ENCODE data around the gene RTN4RL1. TPM values are rescaled to one million over a fixed set of nuclear protein-coding genes. Genes with fewer than 3 reads are reported as not detected.

Gene RTN4RL1
- total RNA-seq, 2 donors from 2014 or later: 5.4 to 8.0 TPM

DNA sequence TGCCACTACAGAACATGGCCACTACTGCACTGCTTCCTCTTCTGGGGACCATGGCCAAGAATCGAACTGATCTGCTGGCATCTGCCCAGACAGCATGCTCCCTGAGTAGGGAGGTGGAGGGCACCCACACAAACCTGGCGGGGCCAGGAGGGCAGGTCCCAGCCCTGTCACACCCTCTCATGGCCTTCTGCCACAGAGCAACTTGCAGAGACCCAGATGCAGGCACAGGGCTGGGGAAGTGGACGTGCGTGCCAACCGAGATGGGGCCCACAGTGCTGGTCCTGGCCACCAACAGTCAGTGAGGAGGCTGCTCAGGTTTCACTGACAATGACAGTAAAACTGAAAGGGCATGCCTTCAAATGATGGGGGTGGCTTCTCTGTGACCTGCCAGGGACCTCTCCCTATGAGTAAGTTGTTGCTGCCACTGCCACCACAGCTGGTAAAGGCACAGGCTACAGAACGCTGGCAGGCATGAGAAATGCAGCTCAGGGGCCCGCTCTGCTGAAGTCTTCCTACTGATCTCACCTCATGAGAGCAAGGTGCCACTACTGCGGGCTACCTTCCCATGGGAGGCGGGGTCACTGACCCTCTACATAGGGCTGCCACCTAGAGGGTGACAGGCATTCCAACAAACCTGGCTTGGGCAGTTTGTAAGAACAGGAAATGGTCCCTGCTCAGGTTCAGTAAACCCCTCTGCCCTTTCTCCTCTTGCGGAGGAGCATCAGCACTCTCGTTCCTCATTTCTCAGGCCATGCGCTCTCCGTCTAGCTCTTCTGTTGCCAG, 45.3 kb upstream of the RTN4RL1 start:
- H3K4me1 ChIP-seq (ENCODE audit: control insufficient read depth in 1 of 2, low read depth in 2 of 2): peaks cover 0 to 32% of the 10 kb centered on the region in 2 donors
- ATAC-seq (ENCODE audit: insufficient number of reproducible peaks, low FRiP score, low read depth): no peak

DNA sequence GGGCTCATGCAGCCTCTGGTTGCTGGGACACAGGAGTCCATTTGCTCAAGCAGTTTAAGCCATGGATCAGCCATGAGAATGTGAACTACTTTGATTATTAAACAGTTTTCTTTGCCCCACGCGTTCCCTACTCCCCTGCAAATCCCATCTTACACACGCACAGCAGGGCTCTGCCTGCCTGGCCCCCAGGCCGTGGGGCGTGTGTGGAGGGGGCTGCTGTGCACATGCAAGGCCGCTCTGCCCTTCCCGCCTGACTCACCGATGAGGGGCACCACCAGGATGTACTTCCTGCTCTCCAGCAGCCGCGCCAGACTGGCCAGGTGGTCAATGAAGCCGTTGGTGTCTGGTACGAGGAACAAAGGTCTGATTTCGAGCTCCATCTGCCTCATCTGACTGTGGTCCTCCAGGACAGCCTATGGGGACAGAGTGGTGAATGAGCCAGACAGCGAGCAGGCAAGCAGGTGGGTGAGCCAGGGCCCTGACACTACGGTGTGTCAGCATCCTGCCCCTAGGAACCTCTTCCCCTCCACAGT, 43.5 kb upstream of the RTN4RL1 start:
- peaks cover 0 to 50% of the 10 kb centered on the region in 2 donors for H3K4me1 ChIP-seq (ENCODE audit: control insufficient read depth in 1 of 2, low read depth in 2 of 2)
- H3K4me3 ChIP-seq: no peak overlapping the region
- DNase-seq (ENCODE audit: low spot score) (no peak), ATAC-seq (ENCODE audit: insufficient number of reproducible peaks, low FRiP score, low read depth) (no peak)
- no peaks in the 10 kb centered on the region for H3K27me3 ChIP-seq (replicated peaks; ENCODE audit: insufficient read depth)
- peak overlapping the region; percentile 27 to 75 for H3K27ac ChIP-seq
- peaks cover 19% of the 10 kb centered on the region for H3K36me3 ChIP-seq
- TF ChIP-seq CTCF (IDR thresholded peaks at IDR 0.05): no peak
- no peaks in the 10 kb centered on the region for H3K9me3 ChIP-seq

More for the DNA sequence above, 45.3 kb upstream of the RTN4RL1 start:
- H3K27me3 ChIP-seq (replicated peaks; ENCODE audit: insufficient read depth): no peaks in the 10 kb centered on the region
- no peak for TF ChIP-seq CTCF (IDR thresholded peaks at IDR 0.05)
- no peaks in the 10 kb centered on the region for H3K9me3 ChIP-seq
- peak overlapping the region in 1 of 2 donors; percentile 10 for H3K27ac ChIP-seq
- peaks cover 11% of the 10 kb centered on the region for H3K36me3 ChIP-seq
- DNase-seq (ENCODE audit: low spot score): no peak
- H3K4me3 ChIP-seq: no peak overlapping the region

DNA sequence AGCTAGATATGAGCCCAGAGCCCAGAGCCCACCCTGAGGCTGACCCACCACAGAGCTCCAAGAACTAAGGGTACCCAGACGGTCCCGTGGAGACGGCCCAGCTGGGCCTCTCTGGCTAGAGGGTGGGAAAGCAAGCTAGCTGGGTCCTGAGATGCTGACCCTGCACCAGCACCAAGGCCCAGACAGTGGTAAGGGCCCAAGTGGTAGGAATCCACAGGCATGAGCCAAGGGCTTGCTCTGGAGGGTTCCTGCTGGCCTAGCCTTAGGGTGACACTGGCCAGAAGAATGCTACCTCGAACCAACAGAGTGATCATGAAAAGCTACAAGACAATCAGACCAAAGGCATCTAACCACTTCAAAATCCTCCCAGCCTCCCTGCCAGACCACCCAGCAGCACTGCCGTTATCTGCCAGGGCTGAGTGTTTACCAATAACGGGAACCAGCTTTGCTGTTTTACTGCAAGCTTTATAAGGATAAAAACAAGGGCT, 42.9 kb upstream of the RTN4RL1 start:
- no peak for TF ChIP-seq CTCF (IDR thresholded peaks at IDR 0.05)
- no peak for ATAC-seq (ENCODE audit: insufficient number of reproducible peaks, low FRiP score, low read depth)
- Histone ChIP-seq H3K27me3 (replicated peaks; ENCODE audit: insufficient read depth) (no peaks in the 10 kb centered on the region), H3K9me3 (no peaks in the 10 kb centered on the region), H3K27ac (peak overlapping the region; percentile 27 to 75), H3K4me1 (ENCODE audit: control insufficient read depth in 1 of 2, low read depth in 2 of 2) (peaks cover 0 to 55% of the 10 kb centered on the region in 2 donors), H3K4me3 (no peak overlapping the region), H3K36me3 (peaks cover 19% of the 10 kb centered on the region)
- DNase-seq (ENCODE audit: low spot score): no peak

DNA sequence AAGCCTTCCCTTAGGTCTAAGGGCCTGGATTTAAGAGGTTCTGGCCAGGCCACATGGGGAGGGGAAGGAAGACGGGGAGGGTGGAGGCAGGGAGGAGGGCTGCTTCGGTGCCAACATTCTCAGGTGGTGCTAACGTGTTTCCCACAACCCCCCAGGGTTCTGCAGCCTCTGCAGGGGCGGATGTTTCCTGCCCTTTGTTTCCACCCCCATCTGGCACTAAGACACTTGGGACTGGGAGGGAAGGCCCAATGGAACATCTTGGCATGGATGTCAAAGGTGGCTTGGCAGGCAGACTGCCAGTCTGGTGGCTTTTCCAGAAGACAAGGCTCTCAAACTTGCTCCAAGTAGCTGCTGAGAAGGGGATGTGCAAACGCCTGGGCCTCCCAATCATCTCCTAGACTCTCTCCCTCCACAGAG, 42.5 kb upstream of the RTN4RL1 start:
- peak overlapping the region; percentile 40 to 75 for H3K27ac ChIP-seq
- no peaks in the 10 kb centered on the region for H3K27me3 ChIP-seq (replicated peaks; ENCODE audit: insufficient read depth)
- no peaks in the 10 kb centered on the region for H3K9me3 ChIP-seq
- no peak for TF ChIP-seq CTCF (IDR thresholded peaks at IDR 0.05)
- H3K4me3 ChIP-seq: no peak overlapping the region
- no peak for ATAC-seq (ENCODE audit: insufficient number of reproducible peaks, low FRiP score, low read depth)
- H3K4me1 ChIP-seq (ENCODE audit: control insufficient read depth in 1 of 2, low read depth in 2 of 2): peaks cover 0 to 60% of the 10 kb centered on the region in 2 donors
- H3K36me3 ChIP-seq: peaks cover 19% of the 10 kb centered on the region
- DNase-seq (ENCODE audit: low spot score): no peak

DNA sequence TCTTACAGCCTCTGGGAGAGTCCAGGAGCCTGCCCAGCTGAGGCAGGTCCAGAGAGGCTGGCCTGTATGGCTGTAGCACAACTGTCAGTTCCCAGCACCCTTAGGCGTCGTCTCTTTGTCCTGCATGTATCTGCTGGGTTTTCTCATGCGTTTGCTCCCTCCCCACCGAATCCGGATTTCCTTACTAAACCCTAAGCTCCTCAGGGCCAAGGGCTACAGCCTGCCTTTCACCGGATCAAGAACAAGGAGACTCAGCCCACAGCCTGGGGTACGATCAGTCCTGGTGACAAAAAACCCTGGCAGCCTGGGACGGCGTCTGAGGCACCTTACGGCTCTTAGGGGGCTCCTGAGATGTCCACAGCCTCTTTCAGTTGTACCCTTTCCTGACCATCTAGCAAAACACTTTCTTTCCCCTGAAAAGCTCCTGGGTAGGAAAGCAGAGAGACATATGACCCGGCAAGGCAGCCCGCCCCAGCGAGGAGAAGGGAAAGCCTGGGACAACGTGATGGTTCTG, 42.0 kb upstream of the RTN4RL1 start:
- H3K27me3 ChIP-seq (replicated peaks; ENCODE audit: insufficient read depth): no peaks in the 10 kb centered on the region
- no peak overlapping the region for H3K4me3 ChIP-seq
- H3K4me1 ChIP-seq (ENCODE audit: control insufficient read depth in 1 of 2, low read depth in 2 of 2): peaks cover 0 to 65% of the 10 kb centered on the region in 2 donors
- H3K27ac ChIP-seq: peak overlapping the region; percentile 40 to 75
- no peak for TF ChIP-seq CTCF (IDR thresholded peaks at IDR 0.05)
- H3K36me3 ChIP-seq: peaks cover 19% of the 10 kb centered on the region
- no peak for ATAC-seq (ENCODE audit: insufficient number of reproducible peaks, low FRiP score, low read depth)
- DNase-seq (ENCODE audit: low spot score): no peak
- H3K9me3 ChIP-seq: no peaks in the 10 kb centered on the region
